KMS-11 (cell line): ENCODE results near the gene GRIA1.

Experiments used
- H2AFZ ChIP-seq: fragments of 200-600 bp; sonication (generic); 2 replicates; pipeline ENCODE4 v1.6.1; 2016; ENCODE audit warnings: antibody characterized with exemption, mixed run types, low read depth
- H3K27ac ChIP-seq: fragments of 200-600 bp; sonication (generic); 2 replicates; pipeline ENCODE4 v1.6.1; 2016; ENCODE audit warnings: mild to moderate bottlenecking, mixed run types
- H3K27me3 ChIP-seq: fragments of 200-600 bp; sonication (generic); 2 replicates; pipeline ENCODE4 v1.6.1; 2017; ENCODE audit warnings: mild to moderate bottlenecking, low read depth, mixed run types, moderate library complexity; ENCODE audit not compliant: insufficient read depth
- H3K36me3 ChIP-seq: fragments of 200-600 bp; sonication (generic); 2 replicates; pipeline ENCODE4 v1.6.1; 2017; ENCODE audit warnings: mild to moderate bottlenecking, mixed run types; ENCODE audit not compliant: insufficient read depth
- H3K4me1 ChIP-seq: fragments of 200-600 bp; sonication (generic); 2 replicates; pipeline ENCODE4 v1.6.1; 2016; ENCODE audit warnings: mild to moderate bottlenecking, low read depth, mixed run types; ENCODE audit not compliant: poor library complexity, severe bottlenecking
- H3K4me2 ChIP-seq: fragments of 200-600 bp; sonication (generic); 2 replicates; pipeline ENCODE4 v1.7.0; 2016; ENCODE audit warnings: mild to moderate bottlenecking, mixed run types
- H3K4me3 ChIP-seq: fragments of 200-600 bp; sonication (generic); IDR thresholded peaks from 2 replicates; pipeline ENCODE4 v1.6.1; 2017; ENCODE audit warnings: low read depth, low read length, mixed read lengths; ENCODE audit not compliant: insufficient read depth
- H3K79me2 ChIP-seq: fragments of 200-600 bp; sonication (generic); 2 replicates; pipeline ENCODE4 v1.6.1; 2016; ENCODE audit warnings: low read depth, mixed run types; ENCODE audit not compliant: insufficient read depth
- H3K9ac ChIP-seq: fragments of 200-600 bp; sonication (generic); 2 replicates; pipeline ENCODE4 v1.6.1; 2016; ENCODE audit warnings: mild to moderate bottlenecking, mixed run types
- H4K20me1 ChIP-seq: fragments of 200-600 bp; sonication (generic); 2 replicates; pipeline ENCODE4 v1.6.1; 2016; ENCODE audit warnings: mild to moderate bottlenecking, mixed run types; ENCODE audit not compliant: insufficient read depth
- TF ChIP-seq, protein P1 (sequence below): fragments of 200-600 bp; sonication (generic); conservative IDR thresholded peaks from 2 replicates; pipeline ENCODE4 v1.6.1; 2017; ENCODE audit warnings: low read depth, mild to moderate bottlenecking, antibody characterized with exemption, low read length, moderate library complexity, mixed read lengths

Gene GRIA1

DNA sequence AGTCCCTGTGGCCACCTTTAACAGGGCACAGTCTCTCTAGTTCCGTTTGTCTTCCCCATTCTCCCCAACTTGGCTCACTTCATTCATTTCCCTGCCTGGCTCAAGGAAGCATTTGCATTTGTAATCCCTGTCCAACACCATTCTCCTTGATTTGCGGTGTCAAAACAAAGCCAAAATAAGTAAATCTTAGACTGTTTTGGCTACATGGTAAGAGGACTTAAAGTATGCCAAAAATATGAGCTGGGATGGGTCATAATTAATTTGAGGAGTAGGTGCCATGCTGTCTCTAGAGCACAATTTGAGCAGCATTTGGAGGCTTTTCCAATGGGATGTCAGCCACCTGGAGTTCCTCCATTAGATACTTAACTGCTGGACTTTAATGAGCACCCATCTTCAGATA, 3.7 kb upstream of the GRIA1 start:
- Histone ChIP-seq H4K20me1 (no peaks in the 10 kb centered on the region), H3K4me1 (no peaks in the 10 kb centered on the region)

DNA sequence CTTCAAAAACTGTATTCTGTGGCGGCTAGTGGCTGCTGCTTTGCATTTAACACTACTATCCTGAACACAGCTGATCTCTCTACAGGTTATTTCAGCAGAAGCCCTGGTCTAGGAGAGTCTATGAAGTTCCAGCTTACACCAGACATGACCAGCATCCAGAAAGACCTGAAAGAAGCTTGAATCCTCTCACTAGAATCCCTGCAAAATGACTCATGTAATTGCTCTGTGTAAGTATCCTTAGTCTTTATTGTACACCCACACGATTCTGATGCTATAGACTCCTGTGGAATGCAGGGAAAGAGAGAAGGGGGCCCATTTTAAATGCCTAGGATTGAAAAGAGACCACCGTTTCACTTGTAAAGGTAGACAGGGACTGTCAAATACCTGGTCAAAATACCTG, 859 bp upstream of the GRIA1 start:
- Histone ChIP-seq H2AFZ (no peak overlapping the region), H3K27ac (no peak overlapping the region), H3K4me3 (no peak overlapping the region), H4K20me1 (no peaks in the 10 kb centered on the region), H3K27me3 (no peaks in the 10 kb centered on the region), H3K4me2 (no peak overlapping the region), H3K79me2 (no peaks in the 10 kb centered on the region), H3K4me1 (no peaks in the 10 kb centered on the region), H3K9ac (no peak overlapping the region), H3K36me3 (no peaks in the 10 kb centered on the region)
- TF ChIP-seq, protein P1, sequence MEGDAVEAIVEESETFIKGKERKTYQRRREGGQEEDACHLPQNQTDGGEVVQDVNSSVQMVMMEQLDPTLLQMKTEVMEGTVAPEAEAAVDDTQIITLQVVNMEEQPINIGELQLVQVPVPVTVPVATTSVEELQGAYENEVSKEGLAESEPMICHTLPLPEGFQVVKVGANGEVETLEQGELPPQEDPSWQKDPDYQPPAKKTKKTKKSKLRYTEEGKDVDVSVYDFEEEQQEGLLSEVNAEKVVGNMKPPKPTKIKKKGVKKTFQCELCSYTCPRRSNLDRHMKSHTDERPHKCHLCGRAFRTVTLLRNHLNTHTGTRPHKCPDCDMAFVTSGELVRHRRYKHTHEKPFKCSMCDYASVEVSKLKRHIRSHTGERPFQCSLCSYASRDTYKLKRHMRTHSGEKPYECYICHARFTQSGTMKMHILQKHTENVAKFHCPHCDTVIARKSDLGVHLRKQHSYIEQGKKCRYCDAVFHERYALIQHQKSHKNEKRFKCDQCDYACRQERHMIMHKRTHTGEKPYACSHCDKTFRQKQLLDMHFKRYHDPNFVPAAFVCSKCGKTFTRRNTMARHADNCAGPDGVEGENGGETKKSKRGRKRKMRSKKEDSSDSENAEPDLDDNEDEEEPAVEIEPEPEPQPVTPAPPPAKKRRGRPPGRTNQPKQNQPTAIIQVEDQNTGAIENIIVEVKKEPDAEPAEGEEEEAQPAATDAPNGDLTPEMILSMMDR, result no peak

More for the DNA sequence above, 3.7 kb upstream of the GRIA1 start:
- TF ChIP-seq, protein P1, result no peak
- no peak overlapping the region for H3K9ac ChIP-seq
- no peaks in the 10 kb centered on the region for H3K79me2 ChIP-seq
- H2AFZ ChIP-seq, result no peak overlapping the region
- no peak overlapping the region for H3K4me3 ChIP-seq
- H3K4me2 ChIP-seq, result no peak overlapping the region
- H3K27me3 ChIP-seq, result no peaks in the 10 kb centered on the region
- H3K36me3 ChIP-seq, result no peaks in the 10 kb centered on the region
- H3K27ac ChIP-seq, result no peak overlapping the region

DNA sequence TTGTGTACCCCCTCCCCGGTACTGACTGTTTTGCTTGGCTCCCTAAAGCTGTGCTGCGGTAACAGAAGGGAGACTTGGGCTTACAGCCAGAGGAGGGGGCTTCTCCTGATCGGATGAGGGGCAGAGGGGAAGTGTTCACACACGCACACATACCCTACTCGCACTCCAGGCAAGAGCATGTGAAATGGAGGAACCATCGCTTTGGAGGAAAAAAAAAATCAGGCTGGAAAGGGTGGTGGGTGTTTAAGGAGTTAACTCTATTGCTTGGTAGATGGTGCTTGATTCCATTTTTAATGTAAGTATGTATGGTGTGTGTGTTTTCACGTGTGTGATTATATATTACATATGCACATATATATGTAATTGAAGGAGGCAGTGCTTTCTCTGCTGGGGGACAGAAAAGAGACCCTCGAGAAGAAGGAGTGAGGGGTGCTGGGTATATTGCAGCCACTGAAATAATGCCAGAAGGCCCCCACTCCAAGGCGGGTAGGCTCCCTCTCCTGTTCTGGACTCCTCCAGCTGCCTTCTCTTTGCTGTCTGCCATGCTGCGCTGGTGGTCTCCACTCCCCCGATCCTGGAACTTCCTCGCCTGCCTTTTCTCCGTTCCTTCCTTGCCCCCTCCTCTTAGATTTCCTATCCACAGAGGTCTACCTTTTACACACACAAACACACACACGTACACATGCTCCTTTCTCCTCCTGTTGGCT, 721 bp downstream of the GRIA1 start:
- Histone ChIP-seq H3K27me3 (no peaks in the 10 kb centered on the region), H3K79me2 (no peaks in the 10 kb centered on the region), H2AFZ (no peak overlapping the region), H3K4me3 (no peak overlapping the region), H3K36me3 (no peaks in the 10 kb centered on the region), H4K20me1 (no peaks in the 10 kb centered on the region), H3K9ac (no peak overlapping the region), H3K4me2 (no peak overlapping the region), H3K4me1 (no peaks in the 10 kb centered on the region), H3K27ac (no peak overlapping the region)
- TF ChIP-seq, protein P1, result no peak

DNA sequence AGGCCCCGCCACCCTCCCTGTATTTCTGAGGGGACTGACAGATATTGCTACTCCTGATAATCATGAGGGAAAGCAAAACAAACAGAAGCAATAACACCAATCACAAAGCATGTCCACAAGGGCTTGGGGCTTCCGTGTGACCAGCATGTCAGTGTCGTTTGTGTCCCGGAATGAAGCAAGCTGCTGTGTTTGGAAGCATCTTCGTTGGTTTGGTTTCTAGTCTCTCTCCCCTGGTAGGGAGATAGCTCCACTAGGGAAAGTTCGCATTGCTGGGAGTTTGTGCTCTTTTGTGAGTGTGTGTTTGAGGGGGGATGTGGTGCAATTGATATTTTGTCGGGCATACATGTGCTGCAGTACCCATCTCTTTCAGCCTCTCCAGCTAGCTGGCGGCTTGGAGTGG, 1.4 kb downstream of the GRIA1 start:
- H4K20me1 ChIP-seq, result no peaks in the 10 kb centered on the region
- H3K4me3 ChIP-seq, result no peak overlapping the region
- no peak overlapping the region for H2AFZ ChIP-seq
- no peaks in the 10 kb centered on the region for H3K4me1 ChIP-seq
- H3K27me3 ChIP-seq, result no peaks in the 10 kb centered on the region
- H3K9ac ChIP-seq, result no peak overlapping the region
- no peaks in the 10 kb centered on the region for H3K36me3 ChIP-seq
- no peak overlapping the region for H3K27ac ChIP-seq
- H3K4me2 ChIP-seq, result no peak overlapping the region
- no peaks in the 10 kb centered on the region for H3K79me2 ChIP-seq
- TF ChIP-seq, protein P1, result no peak
